GM04503 (cell line): ENCODE data around the gene IL23A.
A peak's percentile ranks its signal among the peaks of the same experiment; 100 is the strongest.
"Not testable (repeated sequence)": the region's sequence is repeated elsewhere in the genome, so short reads cannot be mapped to it uniquely, and the experiment has no call there.

Experiments
- DNase-seq: peaks from one replicate; pipeline ENCODE4 v3.0.0-alpha.2; 2012; ENCODE audit warnings: low read depth

IL23A gene, protein sequence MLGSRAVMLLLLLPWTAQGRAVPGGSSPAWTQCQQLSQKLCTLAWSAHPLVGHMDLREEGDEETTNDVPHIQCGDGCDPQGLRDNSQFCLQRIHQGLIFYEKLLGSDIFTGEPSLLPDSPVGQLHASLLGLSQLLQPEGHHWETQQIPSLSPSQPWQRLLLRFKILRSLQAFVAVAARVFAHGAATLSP

DNA sequence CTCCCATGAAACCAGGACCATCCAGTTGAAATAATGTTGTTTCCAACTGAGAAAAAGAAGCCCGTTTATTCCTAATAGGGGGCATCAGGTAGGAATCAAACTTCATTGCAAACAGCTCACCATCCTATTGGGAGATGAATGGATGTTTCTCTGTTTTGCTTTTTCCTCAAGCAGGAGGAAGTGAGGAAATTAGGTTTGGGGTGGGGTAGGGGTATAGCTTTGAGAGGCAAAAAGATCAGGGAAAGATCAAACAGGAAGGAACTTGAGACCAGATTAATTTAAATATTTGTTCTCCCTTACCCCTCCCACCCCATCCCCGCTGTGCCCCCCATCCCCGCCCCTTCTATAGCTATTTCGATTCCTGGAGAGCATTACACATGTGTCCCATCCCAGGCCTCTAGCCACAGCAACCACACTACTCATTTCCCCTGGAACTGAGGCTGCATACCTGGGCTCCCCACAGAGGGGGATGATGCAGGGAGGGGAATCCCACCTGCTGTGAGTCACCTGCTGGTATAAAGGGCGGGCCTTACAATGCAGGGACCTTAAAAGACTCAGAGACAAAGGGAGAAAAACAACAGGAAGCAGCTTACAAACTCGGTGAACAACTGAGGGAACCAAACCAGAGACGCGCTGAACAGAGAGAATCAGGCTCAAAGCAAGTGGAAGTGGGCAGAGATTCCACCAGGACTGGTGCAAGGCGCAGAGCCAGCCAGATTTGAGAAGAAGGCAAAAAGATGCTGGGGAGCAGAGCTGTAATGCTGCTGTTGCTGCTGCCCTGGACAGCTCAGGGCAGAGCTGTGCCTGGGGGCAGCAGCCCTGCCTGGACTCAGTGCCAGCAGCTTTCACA, at the start of gene IL23A:
TSS of gene IL23A (plus strand) at position 577 of the 850 bp plus-strand sequence. CDS start at position 738, 161 bp downstream.
- DNase-seq, result no peak

DNA sequence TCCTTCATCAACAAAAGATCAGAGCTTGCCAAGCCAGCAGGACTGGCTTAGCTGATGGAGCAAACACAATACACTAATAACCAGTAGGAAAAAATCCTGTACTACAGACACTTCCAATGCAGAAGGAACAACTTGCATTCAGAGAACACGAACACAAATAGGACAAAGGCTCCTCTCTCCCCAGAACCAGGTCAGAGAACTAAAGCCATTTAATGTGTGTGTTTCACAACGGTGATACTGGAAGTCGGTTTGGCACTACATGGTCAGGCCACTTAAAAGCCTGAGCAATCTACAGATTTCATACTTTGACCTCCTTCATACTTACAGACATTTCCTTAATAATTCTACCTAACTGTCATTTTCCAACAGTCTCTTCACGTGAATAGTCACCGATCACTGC, 44.9 kb upstream of the IL23A start:
- DNase-seq, result no peak

DNA sequence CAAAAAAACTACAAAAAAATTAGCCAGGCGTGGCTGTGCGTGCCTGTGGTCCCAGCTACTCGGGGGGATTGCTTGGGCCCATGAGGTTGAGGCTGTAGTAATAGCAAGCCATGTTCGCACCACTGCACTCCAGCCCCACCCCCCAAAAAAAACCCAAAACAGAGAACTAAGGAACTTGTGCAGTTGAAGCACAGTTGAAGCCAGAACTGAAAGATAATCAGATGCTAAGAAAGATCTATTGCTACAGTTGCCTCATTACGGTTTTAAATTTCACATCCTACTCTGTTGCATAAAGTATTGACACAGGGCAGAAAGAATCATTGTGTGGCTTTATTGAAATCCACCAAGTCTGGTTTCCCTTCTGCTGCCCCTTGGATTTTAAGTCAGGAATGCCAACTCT, 42.4 kb upstream of the IL23A start:
- no peak for DNase-seq

DNA sequence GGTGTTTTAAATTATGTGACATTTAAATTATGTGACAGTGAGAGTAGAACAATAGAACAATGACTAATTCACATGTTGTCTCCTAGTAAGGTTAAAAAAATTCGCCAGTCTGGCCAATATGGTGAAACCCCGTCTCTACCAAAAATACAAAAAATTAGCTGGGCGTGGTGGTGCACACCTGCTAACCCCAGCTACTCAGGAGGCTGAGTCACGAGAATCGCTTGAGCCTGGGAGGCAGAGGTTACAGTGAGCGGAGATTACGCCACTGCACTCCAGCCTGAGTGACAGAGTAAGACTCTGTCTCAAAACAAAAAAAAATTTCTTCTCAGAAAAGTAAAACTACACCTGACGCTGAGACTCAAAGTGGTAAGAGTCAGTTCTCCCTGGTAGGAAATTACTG, 41.3 kb upstream of the IL23A start:
- DNase-seq, result no peak

DNA sequence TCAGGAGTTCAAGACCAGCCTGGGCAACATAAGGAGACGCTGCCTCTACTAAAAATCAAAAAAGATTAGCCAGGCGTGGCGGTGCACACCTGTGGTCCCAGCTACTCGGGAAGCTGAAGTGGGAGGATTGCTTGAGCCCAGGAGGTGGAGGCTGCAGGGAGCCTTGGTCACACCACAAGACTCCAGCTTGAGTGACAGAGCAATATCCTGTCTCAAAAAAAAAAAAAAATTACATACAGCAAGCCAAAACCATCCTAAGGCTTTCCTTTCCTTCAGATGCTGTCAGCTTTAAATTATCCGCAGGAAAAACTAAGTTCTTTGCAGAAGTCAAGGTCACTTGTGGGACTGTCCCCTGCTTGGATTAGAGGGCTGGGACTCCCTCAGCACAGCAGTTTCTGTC, 39.9 kb upstream of the IL23A start:
- DNase-seq, result no peak

DNA sequence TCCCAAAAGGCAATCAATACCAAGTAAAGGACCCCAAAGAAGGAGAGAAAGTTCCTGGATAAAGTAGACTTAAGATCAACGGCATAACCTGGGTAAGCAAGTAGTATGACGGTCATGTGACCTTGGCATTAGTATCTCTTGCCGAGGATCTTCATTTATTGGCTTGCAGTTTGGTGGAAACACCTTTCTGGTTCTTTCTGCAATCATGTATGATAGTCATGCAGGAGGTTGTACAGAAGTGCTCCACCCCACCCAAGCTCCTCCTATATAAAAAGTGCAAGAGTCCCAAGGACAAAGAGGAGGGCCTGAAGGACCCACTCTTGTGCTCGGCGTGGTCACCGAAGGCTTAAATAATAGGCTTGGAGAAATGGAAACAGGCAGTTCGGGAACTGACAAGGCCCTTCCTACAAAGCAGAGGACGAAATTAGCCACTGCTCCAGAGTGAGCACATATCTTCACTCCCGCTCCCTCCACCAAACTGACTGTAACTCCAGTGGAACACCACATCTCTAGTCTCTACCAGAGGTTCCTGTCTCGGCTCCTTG, 39.3 kb upstream of the IL23A start:
- no peak for DNase-seq

DNA sequence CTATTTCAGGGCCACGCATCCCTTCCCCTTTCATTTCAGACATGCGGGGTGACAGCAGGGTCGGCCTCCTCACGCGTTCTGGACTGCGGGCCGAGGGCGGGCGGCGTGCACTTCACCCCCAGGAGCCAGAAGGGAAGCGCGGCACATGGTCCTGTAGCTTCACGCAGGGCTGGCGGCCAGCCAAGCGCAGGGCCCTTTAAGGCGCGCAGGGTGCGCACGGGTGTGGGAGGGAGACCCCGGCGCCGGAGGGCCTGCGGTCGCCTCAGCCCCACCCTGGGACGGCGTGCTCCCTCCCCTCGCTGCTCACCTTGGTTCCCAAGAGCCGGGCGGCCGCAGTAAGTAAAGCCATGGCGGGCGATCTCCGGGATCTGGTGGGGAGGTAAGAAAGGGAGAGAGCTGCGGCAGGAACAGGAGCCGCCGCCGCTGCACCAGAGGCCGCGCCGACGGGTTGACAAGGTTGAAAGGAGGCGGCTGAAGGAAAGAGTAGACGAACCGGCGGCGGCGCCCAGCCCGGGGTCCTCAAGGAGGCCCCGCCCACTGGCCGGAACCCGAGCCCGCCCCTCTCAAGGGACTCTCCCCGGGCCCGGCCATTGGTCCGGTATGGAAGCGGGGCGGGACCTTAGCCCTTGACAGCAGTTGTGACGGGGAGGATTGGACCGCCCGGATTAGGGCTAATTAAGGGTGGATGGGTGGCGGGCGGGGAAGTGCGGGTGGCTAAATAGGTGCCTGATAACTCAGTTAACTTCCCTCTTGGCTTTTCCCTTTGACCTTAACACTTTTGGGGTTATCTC, 38.6 kb upstream of the IL23A start, which contains the start of gene CS:
TSS of gene CS (minus strand) at position 478 of the 791 bp plus-strand sequence. CDS start at position 349, 129 bp downstream.
- DNase-seq, result peak; percentile 81

DNA sequence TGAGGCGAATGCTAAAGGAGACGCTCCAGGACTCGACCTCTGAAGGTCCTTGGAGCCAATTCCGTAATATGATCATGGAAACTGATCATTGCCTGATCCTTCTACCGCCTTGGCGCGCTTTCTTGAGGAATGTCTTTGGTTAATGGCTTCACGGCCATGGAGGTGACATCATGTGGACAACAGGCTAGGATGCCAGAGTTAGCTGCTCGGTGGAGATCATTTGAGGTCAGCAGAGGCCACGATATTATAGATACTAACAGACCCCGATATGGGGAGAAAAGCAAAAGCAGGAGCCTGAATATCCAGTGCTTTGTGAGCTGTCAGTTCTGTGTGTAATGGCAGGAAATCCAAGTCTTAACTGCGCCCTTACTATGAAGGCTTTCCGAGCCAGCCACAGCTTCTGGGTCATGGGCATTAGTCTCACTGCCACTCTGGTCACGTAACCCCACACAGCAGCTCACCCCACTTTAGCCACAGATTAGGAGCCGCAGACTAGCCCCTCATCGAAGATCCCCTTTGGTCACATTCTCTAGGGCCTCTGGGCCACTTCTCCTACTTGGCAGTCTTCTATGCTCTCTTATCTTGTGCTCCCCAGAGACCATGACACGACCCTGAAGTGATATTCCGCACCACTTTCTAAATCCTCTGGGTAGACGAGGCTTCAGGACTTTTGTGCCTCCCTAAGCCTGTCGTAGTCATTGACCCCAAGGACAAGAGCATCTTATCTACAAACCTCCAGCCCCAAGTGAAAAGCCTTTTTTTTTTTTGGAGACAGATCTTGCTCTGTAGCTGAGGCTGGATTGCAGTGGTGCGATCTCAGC, 37.8 kb upstream of the IL23A start:
- no peak for DNase-seq

DNA sequence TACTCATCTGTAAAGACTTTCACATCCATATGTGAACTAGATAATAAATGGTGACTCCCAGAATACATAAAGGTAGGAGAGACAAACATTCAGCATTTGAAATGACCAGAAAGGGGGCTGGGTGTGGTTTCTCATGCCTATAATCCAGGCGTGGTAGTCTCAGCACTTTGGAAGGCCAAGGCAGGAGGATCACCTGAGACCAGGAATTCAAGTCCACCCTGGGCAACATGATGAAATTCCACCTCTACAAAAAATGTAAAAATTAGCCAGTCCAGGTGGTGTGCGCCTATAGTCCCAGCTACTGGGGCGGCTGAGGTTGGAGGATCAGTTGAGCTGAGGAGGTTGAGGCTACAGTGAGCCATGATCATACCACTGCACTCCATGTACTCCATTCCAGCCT, 34.4 kb upstream of the IL23A start:
- no peak for DNase-seq

DNA sequence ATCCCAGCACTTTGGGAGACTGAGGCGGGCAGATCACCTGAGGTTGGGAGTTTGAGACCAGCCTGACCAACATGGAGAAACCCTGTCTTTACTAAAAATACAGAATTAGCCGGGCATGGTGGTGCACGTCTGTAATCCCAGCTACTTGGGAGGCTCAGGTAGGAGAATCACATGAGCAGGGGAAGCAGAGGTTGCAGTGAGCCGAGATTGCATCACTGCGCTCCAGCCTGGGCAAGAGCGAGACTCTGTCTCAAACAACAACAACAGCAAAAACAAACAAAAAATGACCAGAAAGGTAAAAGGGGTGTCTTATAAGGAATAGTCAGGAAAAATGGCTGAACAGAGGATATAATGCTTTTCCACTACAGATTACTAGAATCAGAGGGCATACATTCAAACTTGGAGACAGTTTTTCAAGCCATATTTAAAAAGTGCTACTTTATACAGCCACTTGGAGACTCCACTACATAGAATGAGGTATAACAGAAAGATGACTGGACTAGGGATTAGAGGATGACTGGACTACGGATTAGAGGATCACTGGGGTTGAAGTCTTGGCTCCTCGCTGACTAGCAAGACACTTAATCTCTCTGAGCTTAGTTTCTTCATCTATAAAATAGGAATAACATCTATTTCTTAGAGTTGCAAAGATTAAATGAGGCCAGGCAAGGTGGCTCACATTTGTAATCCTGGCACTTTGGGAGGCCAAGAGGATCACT, 33.7 kb upstream of the IL23A start:
- no peak for DNase-seq

DNA sequence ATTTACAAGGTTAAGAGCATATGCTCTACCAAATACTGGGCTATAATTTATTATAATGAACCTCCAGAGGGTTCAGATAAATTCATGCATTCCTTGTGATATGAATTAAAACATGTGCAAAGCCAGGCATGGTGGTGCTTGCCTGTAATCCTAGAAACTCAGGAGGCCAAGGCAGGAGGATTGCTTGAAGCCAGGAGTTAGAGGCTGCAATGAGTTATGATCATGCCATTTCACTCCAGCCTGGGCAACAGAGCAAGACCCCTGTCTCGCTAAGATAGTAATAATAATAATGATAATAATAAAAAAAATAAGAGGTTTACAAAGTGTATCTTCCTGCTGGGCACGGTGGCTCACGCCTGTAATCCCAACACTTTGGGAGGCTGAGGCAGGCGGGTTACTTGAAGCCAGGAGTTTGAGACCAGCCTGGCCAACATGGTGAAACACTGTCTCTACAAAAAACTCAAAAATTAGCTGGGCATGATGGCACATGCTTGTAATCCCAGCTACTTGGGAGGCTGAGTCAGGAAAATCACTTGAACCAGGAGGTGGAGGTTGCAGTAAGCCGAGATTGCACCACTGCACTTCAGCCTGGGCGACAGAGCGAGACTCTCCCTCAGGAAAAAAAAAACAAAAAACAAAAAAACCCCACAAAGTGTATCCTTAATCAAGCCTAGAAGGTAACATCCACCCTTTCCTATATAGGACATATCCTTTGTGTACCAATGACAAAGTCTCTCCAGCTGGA, 31.3 kb upstream of the IL23A start:
- no peak for DNase-seq

DNA sequence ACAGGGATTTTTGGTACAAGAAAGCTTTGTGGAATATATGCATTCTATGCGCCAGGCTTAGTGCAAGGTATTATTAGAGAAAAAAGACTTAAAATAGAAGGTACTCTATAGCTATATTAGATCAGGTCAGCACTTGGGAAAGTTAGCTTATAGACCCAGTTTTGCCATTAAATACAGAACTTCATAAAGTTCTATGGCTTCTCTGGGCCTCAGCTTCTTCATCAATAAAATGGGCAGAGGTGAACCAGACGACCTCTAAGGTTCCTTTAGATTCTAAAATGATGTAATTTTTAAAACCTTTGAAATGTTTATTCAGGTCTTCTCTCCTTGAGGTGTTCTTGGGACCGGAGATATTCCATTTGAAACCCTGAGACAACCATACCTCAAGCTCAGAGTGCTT, 30.0 kb upstream of the IL23A start:
- DNase-seq, result no peak

DNA sequence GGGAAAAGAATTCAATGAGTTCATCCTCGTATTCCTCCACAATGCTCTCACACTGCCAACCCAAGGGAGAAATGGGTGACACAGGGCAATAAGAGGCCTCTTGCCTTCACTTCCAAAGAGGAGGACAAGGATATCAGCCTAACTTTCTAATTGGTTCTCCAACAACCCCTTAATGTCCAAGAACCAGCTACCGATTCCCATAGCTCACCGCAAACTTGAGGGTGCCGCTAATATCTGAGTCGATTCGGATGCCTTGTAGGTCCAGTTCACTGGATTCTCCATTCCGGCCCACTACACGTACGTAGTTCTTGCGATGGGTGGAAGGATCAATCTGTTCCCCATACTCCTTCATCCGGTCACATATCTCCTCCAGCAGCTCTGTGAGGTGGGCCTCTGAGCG, 27.7 kb upstream of the IL23A start:
- no peak for DNase-seq

DNA sequence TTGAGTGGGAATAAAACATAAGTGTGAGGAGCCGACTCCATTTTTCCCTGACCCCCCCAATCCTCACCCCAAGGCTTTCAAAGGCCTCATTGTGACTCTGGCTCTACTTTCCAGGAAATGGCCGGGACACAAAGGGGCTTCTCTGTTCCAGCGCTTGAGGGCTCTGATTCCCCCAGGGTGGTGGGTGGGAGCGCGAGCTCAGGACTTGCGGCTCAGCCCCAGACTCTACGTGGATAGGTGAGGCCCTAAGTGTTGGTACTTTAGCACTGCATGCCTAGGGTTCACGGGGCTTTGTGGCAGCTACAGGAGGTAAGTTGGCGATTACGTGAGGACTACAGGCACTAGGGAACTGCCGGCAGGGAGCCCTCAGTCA, 23.4 kb upstream of the IL23A start:
- no peak for DNase-seq

DNA sequence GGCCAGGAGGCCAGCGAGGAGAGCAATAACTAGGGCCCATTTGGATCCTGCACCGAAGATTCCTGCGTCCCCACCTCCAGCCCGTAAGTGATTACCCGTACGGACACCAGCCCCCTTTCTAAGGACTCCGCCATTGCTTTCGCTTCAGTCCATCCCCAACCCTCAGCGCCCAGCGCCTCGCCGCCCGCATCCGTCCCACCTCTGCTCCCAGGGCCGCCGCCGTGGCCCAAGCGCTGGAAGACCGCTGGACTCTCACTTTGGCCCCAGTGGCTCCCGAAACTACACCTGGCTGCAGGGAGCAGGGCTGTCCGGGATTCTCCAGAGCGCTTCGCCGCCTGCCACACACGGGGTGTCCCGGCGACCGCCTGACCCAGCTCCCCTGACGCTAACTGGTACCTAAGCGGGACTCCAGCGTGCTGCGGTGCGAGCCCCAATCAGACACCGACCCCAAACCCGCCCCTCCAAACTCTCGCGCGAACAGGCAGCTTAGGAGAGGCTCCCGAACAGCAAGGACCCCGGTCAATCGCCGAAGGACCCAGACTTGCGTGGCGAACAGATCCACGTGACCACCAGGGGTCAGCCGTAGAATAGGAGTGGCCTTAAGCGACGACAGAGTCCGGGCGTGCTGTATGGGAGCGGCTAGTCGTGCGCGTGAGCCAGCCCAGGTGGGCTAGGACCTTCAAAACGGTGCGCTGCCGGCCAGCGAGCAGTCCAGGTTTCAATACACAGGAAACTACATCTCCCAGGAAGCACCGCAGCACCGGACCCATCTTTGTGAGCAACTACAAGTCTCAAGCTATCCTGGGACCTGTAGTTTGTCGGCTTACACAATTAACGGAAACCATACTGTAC, 22.8 kb upstream of the IL23A start, which contains the start of gene CNPY2:
TSS of gene CNPY2 (minus strand) at position 367 of the 852 bp plus-strand sequence. CDS start 771 bp downstream, outside the sequence.
- peak; percentile 83 for DNase-seq

DNA sequence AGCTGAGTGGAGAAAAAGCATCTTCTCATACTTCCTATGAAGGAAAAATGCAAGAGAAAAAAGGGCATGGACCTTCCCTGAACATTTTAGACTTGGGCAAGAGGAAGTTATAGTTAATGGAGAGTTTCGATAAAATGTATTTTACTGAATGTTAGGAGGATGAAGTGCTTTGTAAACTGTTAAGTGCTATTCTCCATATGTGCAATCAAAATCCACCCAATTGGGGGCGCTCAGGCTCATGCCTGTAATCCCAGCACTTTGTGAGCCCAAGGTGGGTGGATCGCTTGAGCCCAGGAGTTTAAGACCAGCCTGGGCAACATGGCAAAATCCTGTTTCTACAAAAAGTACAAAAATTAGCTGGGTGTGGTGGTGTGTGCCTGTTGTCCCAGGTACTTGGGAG, 21.0 kb upstream of the IL23A start:
- DNase-seq, result no peak

DNA sequence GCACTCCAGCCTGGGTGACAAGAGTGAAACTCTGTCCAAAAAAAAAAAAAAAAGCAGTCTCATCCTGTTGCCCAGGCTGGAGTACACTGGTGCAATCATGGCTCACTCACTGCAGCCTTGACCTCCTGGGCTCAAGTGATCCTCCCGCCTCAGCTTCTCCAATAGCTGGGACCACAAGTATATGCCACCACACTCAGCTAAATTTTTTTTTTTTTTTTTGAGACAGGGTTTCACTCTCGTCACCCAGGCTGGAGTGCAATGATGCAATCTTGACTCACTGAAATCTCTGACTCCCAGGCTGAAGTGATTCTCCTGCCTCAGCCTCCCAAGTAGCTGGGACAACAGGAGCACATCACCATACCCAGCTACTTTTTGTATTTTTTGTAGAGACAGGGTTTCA, 17.7 kb upstream of the IL23A start:
- DNase-seq, result no peak

DNA sequence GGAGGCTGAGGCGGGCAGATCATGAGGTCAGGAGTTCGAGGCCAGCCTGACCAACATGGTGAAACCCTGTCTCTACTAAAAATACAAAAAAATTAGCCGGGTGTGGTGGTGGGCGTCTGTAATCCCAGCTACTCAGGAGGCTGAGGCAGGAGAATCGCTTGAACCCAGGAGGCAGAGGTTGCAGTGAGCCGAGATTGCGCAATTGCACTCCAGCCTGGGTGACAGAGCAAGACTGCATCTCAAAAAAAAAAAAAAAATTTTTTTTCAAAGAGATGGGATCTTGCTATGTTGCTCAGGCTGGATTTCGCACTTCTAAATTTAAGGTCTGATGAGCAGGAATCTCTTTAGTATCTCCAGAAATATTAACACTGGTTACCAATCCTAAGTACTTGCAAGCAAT, 17.1 kb upstream of the IL23A start:
- DNase-seq, result not testable (repeated sequence)

DNA sequence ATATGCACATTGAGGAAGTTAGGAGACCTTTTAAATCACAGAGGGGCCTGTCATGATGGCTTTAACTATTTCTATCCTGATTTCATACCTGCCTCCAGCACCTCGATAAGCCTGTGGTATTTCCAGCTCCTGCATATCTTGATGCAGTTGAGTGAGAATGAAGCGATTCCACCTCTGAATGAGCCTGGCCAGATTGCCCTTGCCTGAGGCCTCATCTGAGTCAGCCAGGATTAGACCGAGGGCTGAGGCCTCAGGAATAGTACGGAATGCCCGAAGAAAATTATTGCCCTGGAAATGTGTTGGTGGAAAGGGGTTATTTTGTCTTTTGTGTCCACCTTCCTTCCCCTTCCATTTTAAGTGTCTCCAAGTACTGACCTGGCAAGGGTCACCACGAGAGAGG, 14.5 kb upstream of the IL23A start:
- DNase-seq, result no peak
